Fibroblast of peridontal ligament (primary cell): ENCODE measurements around the gene NXNL2.

Experiments used
- DNase-seq: peaks from one replicate; pipeline ENCODE4 v3.0.0-alpha.2; 2010; ENCODE audit errors: extremely low read depth

NXNL2 gene

DNA sequence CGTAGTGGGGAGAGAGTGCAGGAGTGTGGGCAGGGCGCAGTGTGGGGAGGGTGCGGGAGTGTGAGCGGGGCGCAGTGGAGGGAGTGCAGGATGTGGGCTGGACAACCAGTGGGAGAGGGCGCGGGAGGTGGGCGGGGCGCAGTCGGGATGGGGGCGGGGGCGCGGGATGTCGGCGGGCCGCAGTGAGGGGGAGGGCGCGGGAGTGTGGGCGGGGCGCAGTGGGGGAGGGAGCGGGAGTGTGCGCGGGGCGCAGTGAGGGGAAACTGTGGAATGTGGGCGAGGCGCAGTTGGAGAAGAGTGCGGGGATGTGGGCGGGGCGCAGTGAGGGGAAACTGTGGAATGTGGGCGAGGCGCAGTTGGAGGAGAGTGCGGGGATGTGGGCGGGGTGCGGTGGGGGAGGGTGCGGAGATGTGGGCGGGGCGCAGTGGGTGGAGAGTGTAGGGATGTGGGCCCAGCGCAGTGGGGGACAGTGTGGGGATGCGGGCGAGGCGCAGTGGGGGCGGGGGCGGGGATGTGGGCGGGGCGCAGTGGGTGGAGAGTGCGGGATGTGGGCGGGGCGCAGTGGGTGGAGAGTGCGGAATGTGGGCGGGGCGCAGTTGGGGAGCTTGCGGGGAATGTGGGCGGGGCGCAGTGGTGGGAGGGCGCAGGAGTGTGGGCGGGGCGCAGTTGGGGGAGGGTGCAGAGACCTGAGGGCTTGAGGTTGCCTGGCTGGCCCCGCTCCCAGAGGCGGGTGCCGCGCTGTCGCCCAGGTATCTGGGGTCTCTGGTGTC, at the start of gene NXNL2:
Gene NXNL2, plus strand, starts transcription at position 723 of the 770 bp plus-strand sequence. CDS start 257 bp downstream, outside the sequence.
- DNase-seq = peak; percentile 83

- DNase-seq = no peak
Observed at GRCh38 chr9:88488166-88488565, 46.8 kb upstream of the NXNL2 start.

DNA sequence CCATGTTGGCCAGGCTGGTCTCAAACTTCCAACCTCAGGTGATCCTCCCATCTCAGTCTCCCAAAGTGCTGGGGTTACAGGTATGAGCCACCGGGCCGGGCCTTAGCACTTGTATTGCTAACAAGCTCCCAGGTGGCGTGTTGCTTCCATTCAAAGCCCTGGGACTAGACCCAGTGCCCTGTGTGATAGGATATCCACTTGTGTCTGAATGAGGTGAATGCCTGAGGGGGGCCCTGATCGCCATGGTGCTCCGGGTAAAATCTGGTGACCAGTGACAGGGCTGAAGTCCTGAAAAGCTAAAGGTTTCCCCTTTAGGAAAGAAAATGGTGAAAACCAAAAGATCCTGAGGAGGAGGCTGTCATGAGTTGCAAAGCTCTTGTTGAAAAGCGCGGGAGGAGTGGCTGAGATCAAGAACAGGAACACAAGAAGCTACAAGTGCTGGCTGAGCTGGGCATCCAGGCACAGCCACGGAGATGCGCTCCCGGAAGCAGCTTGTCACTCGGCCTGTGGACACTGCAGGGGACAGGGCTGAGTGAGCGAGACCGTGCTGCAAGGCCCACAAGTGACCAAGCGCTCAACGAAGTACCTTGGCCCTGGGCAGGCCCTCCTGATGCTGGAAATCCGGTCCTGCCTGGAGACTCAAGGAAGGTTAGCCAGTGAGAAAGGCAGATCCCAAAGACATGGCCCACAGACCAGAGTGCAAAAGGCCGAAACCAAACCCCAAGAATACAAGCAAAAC, 39.8 kb upstream of the NXNL2 start:
- no peak for DNase-seq

- no peak for DNase-seq
Observed at GRCh38 chr9:88497224-88497623, 37.8 kb upstream of the NXNL2 start.

GRCh38 chr9:88498880-88499279, 36.1 kb upstream of the NXNL2 start:
- no peak for DNase-seq

- no peak for DNase-seq
Observed at GRCh38 chr9:88501086-88501485, 33.9 kb upstream of the NXNL2 start.

- no peak for DNase-seq
Observed at GRCh38 chr9:88502552-88503034, 32.4 kb upstream of the NXNL2 start.

- DNase-seq = no peak
Observed at GRCh38 chr9:88503081-88503844, 31.7 kb upstream of the NXNL2 start.

DNA sequence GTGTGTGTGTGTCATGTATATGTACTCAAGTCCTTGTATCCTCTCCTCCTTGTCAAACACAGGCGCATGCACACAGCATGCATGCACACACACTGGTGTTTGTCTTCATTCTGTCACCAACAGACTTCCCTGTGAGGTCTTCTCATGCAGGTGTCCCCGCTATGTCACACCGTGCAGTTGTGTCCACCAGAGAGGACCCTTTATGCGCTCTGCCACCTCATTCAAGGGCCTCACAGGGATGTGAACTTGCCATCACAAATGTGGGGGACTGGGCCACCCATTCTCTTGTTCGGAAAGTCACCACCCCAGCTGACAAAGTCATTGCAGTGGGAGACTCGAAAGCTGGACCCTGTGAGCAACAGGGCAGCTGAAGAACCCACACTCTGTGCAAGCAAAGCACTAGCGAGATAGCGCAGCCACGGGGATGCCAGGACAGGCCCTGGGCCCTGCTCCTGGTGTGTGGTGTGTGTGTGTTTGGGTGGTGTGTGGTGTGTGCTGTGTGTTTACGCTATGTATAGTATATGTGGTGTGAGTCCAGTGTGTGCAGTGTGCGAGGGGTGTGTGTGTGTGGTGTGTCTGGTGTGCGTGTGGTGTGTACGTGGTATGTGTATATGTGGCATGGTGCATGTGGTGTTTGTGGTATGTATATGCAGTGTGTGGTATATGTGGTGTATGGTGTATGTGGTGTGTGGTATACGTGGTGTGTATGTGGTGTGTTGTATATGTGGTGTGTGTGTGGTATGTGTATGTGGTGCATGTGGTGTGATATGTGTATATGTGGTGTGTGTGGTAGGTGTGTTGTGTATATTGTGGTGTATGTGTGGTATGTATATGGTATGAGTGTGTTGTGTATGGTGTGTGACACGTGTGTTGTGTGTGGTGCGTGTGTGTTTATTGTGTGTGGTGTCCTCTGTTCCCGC, 30.9 kb upstream of the NXNL2 start:
- no peak for DNase-seq

DNA sequence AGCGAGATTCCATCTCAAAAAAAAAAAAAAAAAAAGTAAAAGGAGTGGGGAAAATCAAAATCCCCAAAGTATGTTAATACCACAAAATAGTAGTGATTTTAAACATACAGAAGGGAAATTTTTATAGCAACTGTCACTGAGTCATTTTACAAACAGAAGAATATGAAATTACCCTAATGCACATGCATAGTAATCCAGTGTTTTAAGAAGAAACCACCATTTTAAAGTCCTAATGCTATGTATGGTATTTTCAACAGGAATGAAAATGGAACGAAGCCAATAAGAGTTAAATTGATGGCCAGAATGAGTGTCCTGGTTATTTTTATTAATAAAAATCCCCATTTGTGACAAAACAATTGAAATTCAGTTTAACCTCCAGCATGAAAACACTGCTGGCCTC, 26.7 kb upstream of the NXNL2 start:
- no peak for DNase-seq

DNA sequence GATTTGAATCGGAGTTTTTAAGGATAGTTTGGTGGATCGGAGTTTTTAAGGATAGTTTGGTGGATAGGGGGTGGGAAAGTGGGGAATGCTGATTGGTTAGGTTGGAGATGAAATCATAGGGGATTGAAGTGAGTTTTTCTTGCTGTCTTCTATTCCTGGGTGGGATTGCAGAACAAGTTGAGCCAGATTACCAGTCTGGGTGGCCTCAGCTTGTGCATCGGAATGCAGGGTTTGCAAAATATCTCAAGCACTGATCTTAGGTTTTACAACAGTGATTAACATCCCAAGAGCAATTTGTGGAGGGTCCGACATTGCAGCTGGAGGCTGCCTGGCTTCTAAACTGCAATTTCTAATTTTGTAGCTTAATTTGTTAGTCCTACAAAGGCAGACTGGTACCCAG, 23.1 kb upstream of the NXNL2 start:
- DNase-seq = no peak

- DNase-seq = no peak
Observed at GRCh38 chr9:88514247-88514646, 20.7 kb upstream of the NXNL2 start.

- DNase-seq = peak; percentile 5
Observed at GRCh38 chr9:88521308-88521707, 13.7 kb upstream of the NXNL2 start.

DNA sequence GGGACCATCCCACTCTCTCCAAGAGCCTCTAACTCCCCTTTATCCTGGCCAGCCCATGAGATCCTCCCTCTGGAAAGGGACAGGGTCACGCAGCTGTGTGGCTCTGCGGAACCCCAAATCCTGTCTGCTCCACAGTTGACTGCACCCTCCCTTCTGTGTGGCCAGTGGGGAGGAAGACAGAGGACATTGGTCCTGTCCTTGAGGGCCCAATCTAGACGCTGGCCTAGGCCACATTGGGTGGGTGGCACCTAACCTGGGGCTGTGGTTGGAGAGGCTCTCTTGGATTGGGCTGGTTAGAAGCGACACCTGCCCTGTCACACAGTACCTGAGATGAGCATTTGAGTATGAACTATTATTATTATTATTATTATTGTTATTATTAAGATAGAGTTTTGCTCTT, 12.6 kb upstream of the NXNL2 start:
- DNase-seq = no peak

DNA sequence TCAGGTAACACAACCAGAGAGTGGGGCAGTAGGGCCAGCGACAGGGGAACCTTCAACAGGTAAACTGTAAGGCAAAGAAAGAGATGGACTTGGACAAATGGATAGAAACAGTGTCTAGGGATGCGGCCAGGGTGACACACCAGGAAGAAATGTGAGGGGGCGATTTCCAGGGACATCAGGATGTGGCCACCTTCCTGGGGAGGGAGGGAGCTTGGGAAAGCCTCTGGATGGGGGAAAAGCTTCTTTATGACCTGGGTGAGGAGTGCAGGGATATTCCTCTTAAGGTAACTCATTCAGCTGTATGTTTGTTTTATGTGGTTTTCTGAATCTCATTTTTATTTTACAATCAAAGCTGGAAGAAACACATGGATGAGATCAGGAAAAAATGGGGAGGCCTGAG, 11.9 kb upstream of the NXNL2 start:
- DNase-seq = no peak

DNA sequence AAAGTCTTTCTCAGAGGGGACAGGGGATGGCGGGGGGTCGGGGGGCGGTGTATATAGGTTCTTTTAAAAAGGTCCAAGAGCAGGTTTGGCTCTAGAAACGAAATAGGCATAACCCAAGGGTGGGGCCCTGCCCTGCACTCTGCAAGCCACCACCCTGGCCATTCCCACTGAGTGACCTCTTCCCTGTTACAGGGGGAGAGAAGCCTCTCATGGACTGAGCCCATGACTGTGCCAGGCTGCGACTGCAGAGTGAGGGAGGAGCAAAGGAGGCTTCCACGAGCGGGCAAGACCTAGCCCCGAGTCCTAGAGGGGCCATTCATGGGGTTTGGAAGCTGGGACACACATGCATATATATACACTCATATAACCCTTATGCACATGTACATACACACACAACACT, 10.1 kb upstream of the NXNL2 start:
- DNase-seq = no peak

DNA sequence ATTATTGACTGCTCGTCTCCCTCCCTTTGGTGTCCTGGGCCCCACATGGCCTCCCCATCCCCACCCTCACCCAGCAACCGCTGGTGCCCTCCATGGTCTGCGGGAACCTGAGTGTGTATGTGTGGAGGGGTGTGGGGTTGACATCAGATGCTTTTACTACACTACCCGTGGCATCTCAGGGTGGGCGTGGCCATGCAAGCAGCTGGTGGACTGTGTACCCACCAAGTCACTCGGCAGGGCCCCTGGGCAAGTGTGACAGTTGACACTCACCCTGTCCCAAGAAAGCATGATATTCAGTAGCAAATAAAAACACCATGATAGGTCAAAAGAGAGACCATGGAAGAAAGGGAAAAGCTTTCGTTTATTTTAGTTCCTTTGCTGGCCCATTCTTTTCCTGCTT, 7.4 kb upstream of the NXNL2 start:
- no peak for DNase-seq

GRCh38 chr9:88528080-88528790, 6.7 kb upstream of the NXNL2 start:
- peak; percentile 78 for DNase-seq

DNA sequence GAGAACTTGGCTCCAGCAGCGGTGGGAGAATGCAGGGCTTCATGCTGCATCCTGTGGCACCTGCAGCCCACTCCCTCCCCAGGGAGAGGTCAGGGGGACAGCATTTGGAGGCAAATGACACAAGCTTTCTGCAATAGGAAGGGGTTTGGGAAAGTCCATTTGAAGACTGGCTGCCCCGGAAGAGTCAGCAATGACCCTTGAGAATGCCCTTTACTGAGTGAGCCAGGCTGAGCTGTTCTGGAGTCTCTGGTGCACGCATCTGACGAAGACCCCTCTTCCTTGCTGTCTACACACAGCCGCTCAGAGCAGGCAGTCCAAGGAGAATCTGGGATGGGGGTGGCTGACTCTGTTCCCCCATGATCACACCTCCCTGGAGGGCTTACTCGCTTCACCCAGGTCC, 5.5 kb upstream of the NXNL2 start:
- no peak for DNase-seq

- peak; percentile 58 for DNase-seq
Observed at GRCh38 chr9:88530051-88530450, 4.9 kb upstream of the NXNL2 start.
